CD4-positive, alpha-beta T cell treated with Interleukin-10 for 1 hour (primary cell): ENCODE data around the gene PCSK5.

Source experiments
- DNase-seq: peaks from one replicate; pipeline ENCODE4 v3.0.0-alpha.2; 2020

Gene PCSK5

GRCh38 chr9:76092572-76092971 is 202.1 kb downstream of the PCSK5 start:
- DNase-seq, result no peak

DNA sequence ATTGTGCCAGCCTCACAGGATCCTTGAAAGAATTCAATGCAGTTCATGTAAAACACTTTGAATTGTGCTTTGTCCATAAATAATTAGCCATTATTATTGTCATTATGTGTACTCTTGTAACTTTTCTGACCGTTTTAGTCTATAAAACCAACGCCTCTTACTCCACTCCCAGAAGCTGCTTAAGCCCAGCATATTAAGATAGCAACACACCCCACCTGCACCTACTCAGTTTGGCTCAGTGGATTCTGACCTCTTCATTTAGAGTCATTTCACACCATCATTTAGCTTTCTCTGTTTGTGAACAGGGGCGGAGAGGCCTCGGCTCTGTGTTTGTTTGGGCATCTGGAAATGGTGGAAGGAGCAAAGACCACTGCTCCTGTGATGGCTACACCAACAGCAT is 205.1 kb downstream of the PCSK5 start:
- no peak for DNase-seq

GRCh38 chr9:76099516-76099915 is 209.0 kb downstream of the PCSK5 start:
- DNase-seq, result no peak

GRCh38 chr9:76101075-76101474 is 210.6 kb downstream of the PCSK5 start:
- DNase-seq, result no peak

GRCh38 chr9:76101491-76101890 is 211.0 kb downstream of the PCSK5 start:
- DNase-seq, result no peak

- DNase-seq, result no peak
These were observed 211.5 kb downstream of the PCSK5 start for GRCh38 chr9:76101947-76102346.

- no peak for DNase-seq
These were observed 213.2 kb downstream of the PCSK5 start for GRCh38 chr9:76103531-76104315.

DNA sequence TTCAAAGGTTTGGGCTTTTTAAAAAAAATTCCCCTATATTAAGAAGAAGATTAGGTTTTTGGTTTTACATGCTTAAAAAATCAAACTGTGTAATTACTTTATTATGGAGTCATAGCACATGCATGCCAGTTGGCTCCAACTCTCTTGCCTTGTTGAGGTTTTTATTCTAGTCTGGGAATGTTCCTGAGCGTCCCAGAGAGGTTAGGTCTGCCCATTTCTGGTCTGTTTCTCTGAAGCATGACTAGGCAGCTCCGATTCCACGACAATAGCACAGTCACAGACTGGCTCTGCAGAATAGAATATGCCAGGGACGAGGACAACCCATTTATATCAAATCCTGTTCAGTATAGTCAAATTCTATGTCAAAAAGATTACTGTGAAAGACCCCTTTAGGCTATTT is 217.0 kb downstream of the PCSK5 start:
- no peak for DNase-seq

- DNase-seq, result no peak
These were observed 219.5 kb downstream of the PCSK5 start for GRCh38 chr9:76109953-76110352.

- DNase-seq, result no peak
These were observed 221.7 kb downstream of the PCSK5 start for GRCh38 chr9:76112151-76112550.

- DNase-seq, result no peak
These were observed 223.7 kb downstream of the PCSK5 start for GRCh38 chr9:76114144-76114543.

DNA sequence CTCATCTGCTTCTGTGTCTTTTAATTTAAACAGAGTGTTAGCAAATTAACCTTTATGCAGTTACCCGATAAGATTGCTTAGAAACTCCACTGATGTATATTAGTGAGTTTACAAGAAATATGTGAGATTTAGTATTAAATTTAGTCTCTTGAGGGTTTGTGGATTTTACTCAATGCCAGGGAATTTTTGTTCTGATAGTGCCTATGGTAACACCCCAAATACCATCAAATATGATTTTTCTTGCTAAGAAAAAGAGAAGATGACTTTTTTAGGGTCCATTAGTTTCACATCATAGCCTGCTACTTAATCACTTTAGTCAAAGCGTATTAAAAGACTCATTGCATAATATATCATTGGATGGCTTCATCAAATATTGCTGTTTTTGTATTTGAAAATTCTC is 224.9 kb downstream of the PCSK5 start:
- DNase-seq, result no peak

- DNase-seq, result no peak
These were observed 225.6 kb downstream of the PCSK5 start for GRCh38 chr9:76115982-76116646.

DNA sequence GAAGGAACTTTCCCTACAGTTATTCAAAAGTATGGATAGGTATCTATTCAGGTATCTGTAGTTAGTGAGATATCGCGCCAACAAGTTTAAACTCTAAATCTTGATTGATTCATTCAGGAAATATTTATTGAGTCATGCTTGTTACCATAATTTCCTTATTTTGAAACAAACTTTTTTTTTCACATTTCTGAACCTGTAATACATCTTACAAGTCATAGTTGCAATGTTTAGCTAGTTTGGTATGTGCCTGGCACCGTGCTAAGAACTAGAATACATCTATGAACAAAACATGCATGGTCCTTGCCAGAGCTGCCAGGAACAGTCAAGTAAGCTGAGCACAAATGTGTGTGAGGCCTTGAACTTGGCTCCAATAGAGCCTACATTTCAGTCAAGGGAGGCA is 226.4 kb downstream of the PCSK5 start:
- DNase-seq, result no peak

DNA sequence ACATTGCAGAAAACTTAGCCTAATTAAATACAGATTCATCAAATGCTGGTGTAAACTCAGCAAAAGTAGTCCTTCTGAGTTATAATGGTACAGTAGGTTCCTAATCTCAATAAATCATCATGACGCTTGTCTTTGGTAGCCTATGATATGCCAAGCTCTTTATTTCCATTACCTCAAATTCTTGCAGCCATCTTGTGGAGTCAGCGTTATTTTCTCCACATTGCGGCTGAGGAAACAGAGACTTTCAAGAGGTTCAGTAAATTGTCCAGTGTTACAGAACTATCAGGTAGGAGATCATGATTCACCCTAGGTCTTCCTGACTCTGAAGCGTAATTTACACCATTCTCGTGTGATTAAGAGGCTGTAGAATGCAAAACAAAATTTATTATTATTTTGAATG is 237.2 kb downstream of the PCSK5 start:
- no peak for DNase-seq

- DNase-seq, result no peak
These were observed 245.4 kb downstream of the PCSK5 start for GRCh38 chr9:76135902-76136301.

DNA sequence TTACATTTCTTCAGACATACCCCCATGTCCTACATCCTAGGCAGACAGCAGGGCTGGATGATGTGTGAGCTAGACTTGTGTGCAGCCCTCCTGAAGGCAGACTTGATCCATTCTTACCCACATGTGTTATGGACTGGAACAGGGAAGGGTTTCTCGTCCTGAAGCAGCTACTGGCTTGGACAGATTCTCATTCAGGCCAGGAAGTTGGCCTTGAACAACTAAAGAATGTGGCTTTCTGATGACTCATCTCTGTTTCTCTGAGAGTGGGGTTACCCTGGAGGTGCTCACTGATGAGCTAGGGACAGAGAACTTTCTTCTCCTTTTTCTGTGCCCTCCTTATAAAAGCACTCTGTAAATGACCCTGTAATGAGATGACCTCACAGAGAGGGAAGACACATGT is 246.5 kb downstream of the PCSK5 start:
- DNase-seq, result no peak

- DNase-seq, result no peak
These were observed 247.5 kb downstream of the PCSK5 start for GRCh38 chr9:76137931-76138330.

- no peak for DNase-seq
These were observed 247.9 kb downstream of the PCSK5 start for GRCh38 chr9:76138360-76138759.

- no peak for DNase-seq
These were observed 253.4 kb downstream of the PCSK5 start for GRCh38 chr9:76143834-76144233.

- DNase-seq, result no peak
These were observed 259.5 kb downstream of the PCSK5 start for GRCh38 chr9:76150013-76150412.

GRCh38 chr9:76151267-76151666 is 260.8 kb downstream of the PCSK5 start:
- DNase-seq, result no peak

DNA sequence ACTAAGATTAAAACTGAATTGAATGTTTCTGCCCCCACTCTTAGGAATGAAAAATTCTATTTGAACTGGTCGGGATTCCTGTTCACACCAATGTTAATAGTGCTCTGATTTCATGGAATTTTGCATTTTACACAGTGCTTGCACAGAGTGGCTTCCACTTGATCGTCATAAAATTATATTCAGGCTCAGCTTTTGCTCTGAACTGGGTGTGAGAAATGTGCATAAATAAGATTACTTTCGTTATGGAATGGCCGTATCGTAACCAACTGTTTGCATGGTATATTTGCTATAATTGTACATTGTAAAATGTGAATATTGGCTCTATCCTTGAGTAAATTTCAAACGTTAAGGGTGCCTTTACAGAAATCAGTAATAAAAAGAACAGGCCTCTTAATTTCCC is 262.9 kb downstream of the PCSK5 start:
- no peak for DNase-seq

- DNase-seq, result no peak
These were observed 263.6 kb downstream of the PCSK5 start for GRCh38 chr9:76153902-76154629.
